Lung (tissue), 12 donors: ENCODE measurements around the gene HPSE2. TPM values are rescaled to one million over a fixed set of nuclear protein-coding genes. Genes with fewer than 3 reads are reported as not detected.

Experiments used
- ATAC-seq: fragments of 200-7000 bp; cut with Tn5 transposase; one replicate; pipeline ENCODE4 v1.9.1; 2020; ENCODE audit warnings: moderate number of reproducible peaks; ENCODE audit not compliant: insufficient read depth, low FRiP score
- DNase-seq, 3 donors: peaks; one replicate each; pipeline ENCODE4 v3.0.0-alpha.2; 2013 to 2017
- H3K27ac ChIP-seq, 2 donors: one replicate each; pipeline ENCODE4 v1.5.1; 2013; ENCODE audit warnings: mild to moderate bottlenecking in 2 of 2, moderate library complexity in 2 of 2, control low read depth in 1 of 2, inconsistent platforms in 1 of 2, low read depth in 1 of 2, low read length in 1 of 2
- H3K27me3 ChIP-seq, 3 donors: one replicate each; pipeline ENCODE4 v1.5.1; 2013; ENCODE audit warnings: low read length in 2 of 3; ENCODE audit not compliant: control insufficient read depth in 3 of 3, insufficient read depth in 3 of 3
- H3K36me3 ChIP-seq, 4 donors: one replicate each; pipeline ENCODE4 v1.5.1; 2013; ENCODE audit warnings: low read length in 4 of 4, mild to moderate bottlenecking in 1 of 4, moderate library complexity in 1 of 4; ENCODE audit not compliant: control insufficient read depth in 4 of 4, insufficient read depth in 4 of 4
- H3K4me1 ChIP-seq, 5 donors: one replicate each; pipeline ENCODE4 v1.5.1; 2013; ENCODE audit warnings: low read length in 5 of 5, mild to moderate bottlenecking in 2 of 5, moderate library complexity in 1 of 5; ENCODE audit not compliant: control insufficient read depth in 5 of 5, insufficient read depth in 5 of 5
- H3K4me3 ChIP-seq: one replicate; pipeline ENCODE4 v1.5.1; 2013; ENCODE audit warnings: mild to moderate bottlenecking, control low read depth, moderate library complexity
- H3K9ac ChIP-seq, 2 donors: one replicate each; pipeline ENCODE4 v1.5.1; 2013; ENCODE audit warnings: low read length in 2 of 2, control low read depth in 1 of 2; ENCODE audit not compliant: insufficient read depth in 1 of 2
- H3K9me3 ChIP-seq, 4 donors: one replicate each; pipeline ENCODE4 v1.5.1; 2013; ENCODE audit warnings: low read length in 3 of 4, mild to moderate bottlenecking in 1 of 4, moderate library complexity in 1 of 4; ENCODE audit not compliant: control insufficient read depth in 4 of 4, insufficient read depth in 3 of 4
- WGBS, 2 donors: extraction: QIAGEN DNeasy Blood & Tissue Kit; methylation state at CpG; one replicate each; pipeline ENCODE4 v1.1.7; 2013; 5-methylcytosine and 5-hydroxymethylcytosine counted together
- polyA plus RNA-seq, 2 donors: library from polyadenylated mRNA; stranded (reverse); fragments of 200-250 nt; gene quantifications; one replicate each; pipeline ENCODE4 v1.2.1, GENCODE V29; 2013
- total RNA-seq, 2 donors: library from RNA; depleted of rRNA in 1 of 2; stranded (reverse); fragments of >200 nt in 1 of 2; gene quantifications; one replicate each; pipeline ENCODE4 v1.2.1, GENCODE V29; 2014 to 2021
- TF ChIP-seq, protein P1 (sequence below): IDR thresholded peaks from 2 replicates; pipeline ENCODE4 v1.5.1; 2012; ENCODE audit warnings: mild to moderate bottlenecking; ENCODE audit errors: control extremely low read depth, extremely low read depth
- donor health status: control.
- donor health status: control.
- donor health status: Bipolar disorder and iron deficiency.
- donor health status: healthy.
- donor health status: DM: yes; HTN: yes; CAD: no.

Gene HPSE2
- total and polyA plus RNA-seq, 4 donors = 0.32 to 47.3 (median 1.9) TPM

DNA sequence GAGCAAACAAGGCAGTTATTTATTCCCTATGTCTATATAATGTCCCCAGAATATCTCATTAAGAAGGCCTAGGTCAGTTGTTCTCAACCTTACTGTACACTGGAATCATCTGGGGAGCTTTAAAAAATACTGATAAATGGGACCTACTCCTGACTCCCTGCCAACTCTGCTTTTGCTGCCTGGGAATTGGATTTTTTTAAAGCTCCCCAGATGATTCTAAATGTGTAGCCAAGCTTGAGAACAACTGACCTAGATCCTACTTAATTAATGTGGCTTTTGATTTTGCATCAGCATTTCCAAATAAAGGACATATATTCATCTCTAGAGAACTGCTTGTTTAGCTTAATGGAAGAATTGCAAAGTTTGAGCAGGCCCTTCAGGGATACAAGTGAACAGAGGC, 697.2 kb downstream of the HPSE2 start:
- no peak overlapping the region for H3K27ac ChIP-seq
- TF ChIP-seq, protein P1, sequence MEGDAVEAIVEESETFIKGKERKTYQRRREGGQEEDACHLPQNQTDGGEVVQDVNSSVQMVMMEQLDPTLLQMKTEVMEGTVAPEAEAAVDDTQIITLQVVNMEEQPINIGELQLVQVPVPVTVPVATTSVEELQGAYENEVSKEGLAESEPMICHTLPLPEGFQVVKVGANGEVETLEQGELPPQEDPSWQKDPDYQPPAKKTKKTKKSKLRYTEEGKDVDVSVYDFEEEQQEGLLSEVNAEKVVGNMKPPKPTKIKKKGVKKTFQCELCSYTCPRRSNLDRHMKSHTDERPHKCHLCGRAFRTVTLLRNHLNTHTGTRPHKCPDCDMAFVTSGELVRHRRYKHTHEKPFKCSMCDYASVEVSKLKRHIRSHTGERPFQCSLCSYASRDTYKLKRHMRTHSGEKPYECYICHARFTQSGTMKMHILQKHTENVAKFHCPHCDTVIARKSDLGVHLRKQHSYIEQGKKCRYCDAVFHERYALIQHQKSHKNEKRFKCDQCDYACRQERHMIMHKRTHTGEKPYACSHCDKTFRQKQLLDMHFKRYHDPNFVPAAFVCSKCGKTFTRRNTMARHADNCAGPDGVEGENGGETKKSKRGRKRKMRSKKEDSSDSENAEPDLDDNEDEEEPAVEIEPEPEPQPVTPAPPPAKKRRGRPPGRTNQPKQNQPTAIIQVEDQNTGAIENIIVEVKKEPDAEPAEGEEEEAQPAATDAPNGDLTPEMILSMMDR = no peak
- H3K4me3 ChIP-seq = no peak overlapping the region
- no peaks in the 10 kb centered on the region for H3K4me1 ChIP-seq
- no peaks in the 10 kb centered on the region for H3K27me3 ChIP-seq
- ATAC-seq (no peak), DNase-seq (peak in 1 of 3 donors; percentile 23)
- no peaks in the 10 kb centered on the region for H3K9me3 ChIP-seq
- no peaks in the 10 kb centered on the region for H3K36me3 ChIP-seq
- no peak overlapping the region for H3K9ac ChIP-seq

DNA sequence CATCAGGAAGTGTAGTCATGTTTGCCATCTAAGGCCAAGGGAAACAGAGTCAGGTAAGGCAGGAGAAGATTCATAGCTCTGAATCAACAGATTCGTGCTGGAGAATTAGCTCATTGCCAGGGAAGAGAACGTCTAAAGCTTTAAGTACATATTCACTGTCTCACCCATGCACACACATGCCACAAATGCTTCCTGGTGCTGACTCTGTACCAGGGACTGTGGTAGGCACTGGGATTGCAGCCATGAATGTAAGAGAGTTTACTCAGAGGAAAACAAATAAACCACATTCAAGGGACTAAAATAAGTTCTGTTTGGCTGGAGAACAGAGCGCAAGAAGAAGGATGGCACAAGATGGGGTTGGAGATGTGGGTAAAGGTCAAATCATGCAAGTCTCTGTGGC, 699.1 kb downstream of the HPSE2 start:
- Histone ChIP-seq H3K36me3 (no peaks in the 10 kb centered on the region), H3K9me3 (no peaks in the 10 kb centered on the region), H3K4me3 (no peak overlapping the region), H3K27ac (no peak overlapping the region), H3K4me1 (no peaks in the 10 kb centered on the region), H3K27me3 (no peaks in the 10 kb centered on the region), H3K9ac (no peak overlapping the region)
- DNase-seq = no peak
- no peak for ATAC-seq
- 57 to 78% methylated on average over 3 of the region's 3 CpGs for WGBS, 2 donors
- TF ChIP-seq, protein P1 = no peak

DNA sequence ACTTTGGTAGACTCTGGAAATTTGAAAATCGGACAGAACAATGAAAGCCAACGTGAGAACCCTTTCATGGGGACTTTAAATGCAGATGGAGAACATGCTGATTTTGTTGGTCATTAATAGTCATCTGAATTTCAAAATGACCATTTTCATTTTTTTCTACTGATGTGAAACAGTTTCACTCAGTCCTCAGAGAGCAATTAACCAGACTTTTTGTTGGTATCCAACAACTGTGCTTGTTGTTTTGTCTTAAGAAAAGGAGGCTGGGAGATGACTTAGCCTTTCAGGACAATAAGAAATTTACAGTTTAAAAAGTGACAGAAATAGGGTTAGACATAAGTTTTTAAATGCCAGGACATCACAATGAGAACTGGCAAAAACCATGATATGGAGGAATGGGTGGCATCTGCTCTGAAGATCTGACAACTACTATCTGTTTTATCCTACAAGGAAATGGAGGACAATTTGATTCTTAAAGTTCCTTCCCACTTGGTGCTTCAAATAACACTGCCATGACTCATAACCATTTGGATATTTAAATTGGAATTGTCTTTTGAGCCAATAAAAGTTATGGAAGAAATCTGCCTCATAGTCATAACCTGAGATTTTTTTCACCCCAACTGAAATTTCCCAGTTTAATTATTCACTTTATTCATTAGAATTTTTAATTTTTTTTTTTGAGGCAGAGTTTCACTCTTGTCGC, 701.8 kb downstream of the HPSE2 start:
- ATAC-seq (no peak), DNase-seq (no peak)
- H3K27me3 ChIP-seq = no peaks in the 10 kb centered on the region
- H3K9ac ChIP-seq = no peak overlapping the region
- no peaks in the 10 kb centered on the region for H3K9me3 ChIP-seq
- 90 to 97% methylated on average over 3 of the region's 3 CpGs for WGBS, 2 donors
- no peak overlapping the region for H3K27ac ChIP-seq
- no peaks in the 10 kb centered on the region for H3K36me3 ChIP-seq
- no peaks in the 10 kb centered on the region for H3K4me1 ChIP-seq
- TF ChIP-seq, protein P1 = no peak
- no peak overlapping the region for H3K4me3 ChIP-seq

DNA sequence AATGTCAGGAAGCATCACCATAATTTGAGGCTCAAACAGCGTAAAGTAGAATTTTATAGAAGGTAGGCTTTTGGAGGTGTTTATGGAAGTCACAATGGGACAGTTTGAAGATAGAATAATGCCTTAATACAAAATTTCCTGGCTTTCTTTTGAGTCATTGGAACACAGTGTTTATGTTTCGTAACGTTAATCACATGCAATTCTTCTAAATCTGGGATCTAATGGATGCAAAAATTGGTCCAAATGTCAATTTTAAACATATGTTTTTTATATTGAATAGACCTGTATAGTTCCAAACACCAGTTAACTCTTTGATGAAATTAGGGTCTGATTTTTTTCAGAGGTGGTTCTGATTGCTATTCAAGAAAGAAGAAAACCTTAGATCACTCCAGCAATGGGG, 702.4 kb downstream of the HPSE2 start:
- 64% methylated on average over 3 of the region's 3 CpGs for WGBS, 2 donors
- TF ChIP-seq, protein P1 = no peak
- H3K36me3 ChIP-seq = no peaks in the 10 kb centered on the region

More for the DNA sequence above, 702.4 kb downstream of the HPSE2 start:
- ATAC-seq (no peak), DNase-seq (no peak)
- no peaks in the 10 kb centered on the region for H3K27me3 ChIP-seq
- H3K9ac ChIP-seq = no peak overlapping the region
- no peaks in the 10 kb centered on the region for H3K9me3 ChIP-seq
- H3K4me3 ChIP-seq = no peak overlapping the region
- no peak overlapping the region for H3K27ac ChIP-seq
- peaks cover 0 to 3% (median 0%) of the 10 kb centered on the region in 5 donors for H3K4me1 ChIP-seq
